Measurements from ENCODE around the gene MAP6D1.

The MAP6D1 gene

GRCh38 chr3:183822631-183823030 is 2.7 kb downstream of the MAP6D1 start:
- DNase-seq, result no peak

GRCh38 chr3:183819831-183820230 is 5.5 kb downstream of the MAP6D1 start:
- DNase-seq, result no peak

GRCh38 chr3:183818706-183819624 is 6.4 kb downstream of the MAP6D1 start:
- DNase-seq, result no peak

GRCh38 chr3:183818041-183818620 is 7.2 kb downstream of the MAP6D1 start:
- no peak for DNase-seq

- DNase-seq, result no peak
Observed at GRCh38 chr3:183817639-183818038, 7.7 kb downstream of the MAP6D1 start.

GRCh38 chr3:183816681-183817510 is 8.5 kb downstream of the MAP6D1 start:
- DNase-seq, result no peak

GRCh38 chr3:183815951-183816475 is 9.4 kb downstream of the MAP6D1 start:
- DNase-seq, result no peak

GRCh38 chr3:183815563-183815940 is 9.8 kb downstream of the MAP6D1 start:
- no peak for DNase-seq

GRCh38 chr3:183814240-183814639 is 11.1 kb downstream of the MAP6D1 start:
- DNase-seq, result no peak

GRCh38 chr3:183812761-183813445 is 12.5 kb downstream of the MAP6D1 start:
- no peak for DNase-seq

GRCh38 chr3:183811638-183812037 is 13.7 kb downstream of the MAP6D1 start:
- no peak for DNase-seq

GRCh38 chr3:183810643-183811594 is 14.5 kb downstream of the MAP6D1 start:
- DNase-seq, result no peak

GRCh38 chr3:183809270-183809669 is 16.1 kb downstream of the MAP6D1 start:
- no peak for DNase-seq

- DNase-seq, result no peak
Observed at GRCh38 chr3:183808355-183808754, 17.0 kb downstream of the MAP6D1 start.

GRCh38 chr3:183807881-183808280 is 17.5 kb downstream of the MAP6D1 start:
- DNase-seq, result no peak

GRCh38 chr3:183807209-183807728 is 18.1 kb downstream of the MAP6D1 start:
- DNase-seq, result no peak

- DNase-seq, result no peak
Observed at GRCh38 chr3:183802989-183803388, 22.4 kb downstream of the MAP6D1 start.

GRCh38 chr3:183801601-183802000 is 23.8 kb downstream of the MAP6D1 start:
- DNase-seq, result no peak

GRCh38 chr3:183800243-183800863 is 25.0 kb downstream of the MAP6D1 start:
- no peak for DNase-seq

GRCh38 chr3:183799461-183799860 is 25.9 kb downstream of the MAP6D1 start:
- no peak for DNase-seq

GRCh38 chr3:183797996-183798395 is 27.4 kb downstream of the MAP6D1 start:
- no peak for DNase-seq
